Progenitor cell of endocrine pancreas (in vitro differentiated cells): ENCODE results near the gene PLK3. TPM values are rescaled to one million over a fixed set of nuclear protein-coding genes. Genes with fewer than 3 reads are reported as not detected.
"Not testable (repeated sequence)": the region's sequence is repeated elsewhere in the genome, so short reads cannot be mapped to it uniquely, and the experiment has no call there.

ENCODE experiments used
- DNase-seq: peaks from one replicate; pipeline ENCODE4 v3.0.0; 2021; ENCODE audit warnings: low spot score; ENCODE audit not compliant: unreplicated experiment
- H3K27ac Mint-ChIP-seq: 2 replicates; pipeline ENCODE4 v1.8.0; 2021; ENCODE audit warnings: mild to moderate bottlenecking, moderate library complexity, mixed read lengths
- H3K27me3 Mint-ChIP-seq: 2 replicates; pipeline ENCODE4 v1.8.0; 2021; ENCODE audit warnings: mixed read lengths
- H3K36me3 Mint-ChIP-seq: 2 replicates; pipeline ENCODE4 v1.8.0; 2022; ENCODE audit warnings: mixed read lengths; ENCODE audit not compliant: insufficient read depth
- H3K4me1 Mint-ChIP-seq: 2 replicates; pipeline ENCODE4 v1.8.0; 2021; ENCODE audit warnings: low read depth, mixed read lengths
- H3K4me3 Mint-ChIP-seq: 2 replicates; pipeline ENCODE4 v1.8.0; 2021; ENCODE audit warnings: low read depth, mild to moderate bottlenecking, moderate library complexity, mixed read lengths
- H3K9me3 Mint-ChIP-seq: 2 replicates; pipeline ENCODE4 v1.8.0; 2021; ENCODE audit warnings: low read depth, mixed read lengths
- CTCF ChIP-seq: fragments of 200-600 bp; sonication (generic); IDR thresholded peaks from one replicate; pipeline ENCODE4 v1.5.0; 2021; ENCODE audit warnings: antibody characterized with exemption, mild to moderate bottlenecking; ENCODE audit not compliant: unreplicated experiment
- total RNA-seq: library from RNA; stranded (reverse); gene quantifications from 2 replicates; pipeline ENCODE4 v1.2.1, GENCODE V29; 2021

PLK3 gene
- total RNA-seq, 1 donor from 2014 or later, result 13.3 TPM

DNA sequence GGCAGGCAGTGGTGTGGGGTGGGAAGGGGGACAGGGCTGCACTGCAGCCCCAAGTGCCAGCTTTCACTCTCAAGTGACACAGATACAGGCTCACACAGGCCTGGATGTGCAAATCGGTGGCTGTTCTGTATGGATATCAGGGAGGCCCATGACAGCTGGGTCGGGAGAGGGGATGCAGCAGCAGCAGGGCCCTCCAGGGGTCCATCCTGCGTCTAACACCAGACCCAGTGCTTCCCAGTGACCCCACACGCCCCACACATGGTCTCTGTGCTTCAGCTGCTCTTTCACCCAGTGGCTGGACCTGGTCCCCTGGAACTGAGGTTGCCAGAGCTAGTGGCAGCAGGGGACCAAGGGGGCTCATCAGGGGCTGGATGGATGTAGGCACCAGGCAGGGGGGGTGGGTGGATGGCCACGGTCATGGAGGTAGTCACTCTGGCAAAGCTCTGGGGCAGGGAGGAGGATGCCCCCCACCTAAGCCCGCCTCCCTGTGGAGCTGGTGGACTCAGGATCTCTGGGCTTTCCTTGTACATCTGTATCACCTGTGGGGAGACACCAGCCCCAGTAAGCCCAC is 22.0 kb downstream of the PLK3 start:
- Mint-ChIP-seq H3K4me1 (peaks cover 15% of the 10 kb centered on the region), H3K9me3 (no peaks in the 10 kb centered on the region), H3K4me3 (no peak overlapping the region), H3K36me3 (peaks cover 2% of the 10 kb centered on the region), H3K27me3 (no peaks in the 10 kb centered on the region), H3K27ac (no peak overlapping the region)
- no peak for TF ChIP-seq CTCF
- no peak for DNase-seq

- H3K27me3 Mint-ChIP-seq, result no peaks in the 10 kb centered on the region
- no peak for TF ChIP-seq CTCF
- no peak overlapping the region for H3K4me3 Mint-ChIP-seq
- no peaks in the 10 kb centered on the region for H3K9me3 Mint-ChIP-seq
- peaks cover 14% of the 10 kb centered on the region for H3K4me1 Mint-ChIP-seq
- no peak for DNase-seq
- H3K27ac Mint-ChIP-seq, result no peak overlapping the region
- H3K36me3 Mint-ChIP-seq, result no peaks in the 10 kb centered on the region
Measured at GRCh38 chr1:44822981-44823451, 22.8 kb downstream of the PLK3 start.

DNA sequence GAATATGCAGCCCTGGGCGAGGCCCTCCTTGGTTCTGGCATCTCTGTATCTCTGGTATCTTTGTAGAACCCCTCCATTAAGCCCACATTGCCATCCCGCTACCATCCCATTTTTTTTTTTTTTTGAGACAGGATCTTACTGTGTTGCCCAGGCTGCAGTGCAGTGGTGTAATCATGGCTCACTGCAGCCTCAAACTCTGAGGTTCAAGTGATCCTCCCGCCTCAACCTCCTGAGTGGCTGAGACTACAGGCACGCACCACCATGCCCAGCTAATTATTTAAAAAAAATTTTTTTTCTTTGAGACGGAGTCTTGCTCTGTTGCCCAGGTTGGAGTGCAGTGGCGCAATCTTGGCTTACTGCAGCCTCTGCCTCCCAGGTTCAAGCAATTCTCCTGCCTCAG is 24.2 kb downstream of the PLK3 start:
- not testable (repeated sequence) for H3K27me3 Mint-ChIP-seq, DNase-seq, H3K9me3 Mint-ChIP-seq, H3K4me3 Mint-ChIP-seq, H3K27ac Mint-ChIP-seq, H3K36me3 Mint-ChIP-seq
- H3K4me1 Mint-ChIP-seq, result peaks cover 10% of the 10 kb centered on the region

- TF ChIP-seq CTCF, result no peak
- Mint-ChIP-seq H3K4me3 (no peak overlapping the region), H3K9me3 (no peaks in the 10 kb centered on the region), H3K4me1 (peaks cover 2% of the 10 kb centered on the region), H3K36me3 (no peaks in the 10 kb centered on the region), H3K27ac (no peak overlapping the region), H3K27me3 (no peaks in the 10 kb centered on the region)
- DNase-seq, result no peak
Measured at GRCh38 chr1:44826375-44827196, 26.4 kb downstream of the PLK3 start.

GRCh38 chr1:44827197-44828002 is 27.2 kb downstream of the PLK3 start:
- H3K27me3 Mint-ChIP-seq, result no peaks in the 10 kb centered on the region
- H3K4me1 Mint-ChIP-seq, result peaks cover 2% of the 10 kb centered on the region
- no peak overlapping the region for H3K4me3 Mint-ChIP-seq
- TF ChIP-seq CTCF, result peak; percentile 19
- no peak overlapping the region for H3K27ac Mint-ChIP-seq
- no peaks in the 10 kb centered on the region for H3K36me3 Mint-ChIP-seq
- no peaks in the 10 kb centered on the region for H3K9me3 Mint-ChIP-seq
- DNase-seq, result no peak
